Measurements from ENCODE around the gene ZNF273.
A peak's percentile ranks its signal among the peaks of the same experiment; 100 is the strongest.
"Not testable (repeated sequence)": the region's sequence is repeated elsewhere in the genome, so short reads cannot be mapped to it uniquely, and the experiment has no call there.

ZNF273 gene

GRCh38 chr7:64947252-64948000 lies 44.4 kb downstream of the ZNF273 start:
- DNase-seq = no peak

GRCh38 chr7:64948774-64949173 lies 45.7 kb downstream of the ZNF273 start:
- DNase-seq = not testable (repeated sequence)

GRCh38 chr7:64950673-64951072 lies 47.6 kb downstream of the ZNF273 start:
- DNase-seq = not testable (repeated sequence)

- DNase-seq = peak; percentile 39 to 53
These were observed 48.3 kb downstream of the ZNF273 start for GRCh38 chr7:64951250-64951848.

- peak; percentile 75 to 87 for DNase-seq
These were observed 56.1 kb downstream of the ZNF273 start for GRCh38 chr7:64959072-64959747.

GRCh38 chr7:64965594-64965993 lies 62.5 kb downstream of the ZNF273 start:
- DNase-seq = no peak

- no peak for DNase-seq
These were observed 75.6 kb downstream of the ZNF273 start for GRCh38 chr7:64978497-64979203.
